Uterus (tissue), 2 donors: ENCODE data around the gene CTAGE15.
"Not testable (repeated sequence)": the region's sequence is repeated elsewhere in the genome, so short reads cannot be mapped to it uniquely, and the experiment has no call there.

Source experiments
- CTCF ChIP-seq, 4 experiments: fragments of 200-600 bp in 2 of 4; fragments of 450-650 bp in 2 of 4; sonication (generic) in 2 of 4; IDR thresholded peaks; one replicate each; pipeline ENCODE4 v1.5.1; 2016 to 2019; ENCODE audit warnings: antibody characterized with exemption in 4 of 4, mild to moderate bottlenecking in 2 of 4, moderate library complexity in 1 of 4
- POLR2A ChIP-seq, 2 donors: fragments of 450-650 bp; IDR thresholded peaks; one replicate each; pipeline ENCODE4 v1.6.1; 2016; ENCODE audit warnings: antibody characterized with exemption in 2 of 2, mild to moderate bottlenecking in 1 of 2, moderate library complexity in 1 of 2

GRCh38 chr7:143571501-143571900 lies at the start of gene CTAGE15:
- not testable (repeated sequence) for TF ChIP-seq POLR2A, CTCF (IDR thresholded peaks at IDR 0.05)
